NCI-H2196 treated with DMSO at 0.1 percent for 48 hours (cell line): ENCODE measurements around the gene NSD2.
A peak's percentile ranks its signal among the peaks of the same experiment; 100 is the strongest.
"Not testable (repeated sequence)": the region's sequence is repeated elsewhere in the genome, so short reads cannot be mapped to it uniquely, and the experiment has no call there.

Experiments
- DNase-seq: peaks from one replicate; lab custom pipeline; 2025; ENCODE audit not compliant: unreplicated experiment; lab: John Stamatoyannopoulos, UW

The NSD2 gene

DNA sequence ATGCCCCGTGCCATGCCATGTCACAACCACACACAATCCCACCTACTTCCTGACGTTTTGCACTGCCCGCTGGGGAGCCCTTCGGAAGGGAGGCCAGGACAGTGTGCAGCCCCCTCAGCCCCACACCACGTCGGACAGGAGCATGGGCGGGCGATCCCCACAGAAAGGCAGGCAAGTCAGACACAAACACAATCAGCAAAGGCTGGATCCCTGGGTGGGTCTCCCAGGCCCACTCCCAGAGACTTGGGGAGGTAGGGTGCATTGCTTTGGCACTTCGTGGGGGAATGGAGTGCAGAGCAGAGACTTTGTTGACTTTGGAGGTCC, 29.3 kb upstream of the NSD2 start:
- no peak for DNase-seq

GRCh38 chr4:1842339-1842895, 28.8 kb upstream of the NSD2 start:
- no peak for DNase-seq

- no peak for DNase-seq
These were observed 28.2 kb upstream of the NSD2 start for GRCh38 chr4:1842993-1843448.

DNA sequence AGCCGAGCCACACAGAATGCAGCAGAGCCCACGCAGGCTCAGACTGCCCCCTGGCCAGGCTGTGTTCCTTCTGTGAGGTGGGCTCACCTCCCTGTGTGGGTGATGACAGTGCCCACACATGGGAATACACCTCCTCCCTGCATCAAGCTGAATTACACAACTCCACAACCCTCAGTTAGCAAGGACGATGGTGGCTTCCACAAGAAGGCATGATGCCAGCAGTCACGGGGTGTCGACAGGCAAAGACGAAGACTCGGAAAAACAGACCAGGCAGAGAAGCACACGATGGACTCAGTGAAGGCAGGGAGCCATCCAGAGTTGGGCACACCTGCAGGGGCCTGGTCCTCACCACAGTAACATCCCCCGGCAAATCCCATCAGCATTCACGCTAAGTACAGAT, 27.3 kb upstream of the NSD2 start:
- DNase-seq, result no peak

GRCh38 chr4:1844618-1845017, 26.6 kb upstream of the NSD2 start:
- not testable (repeated sequence) for DNase-seq

GRCh38 chr4:1846580-1846979, 24.6 kb upstream of the NSD2 start:
- DNase-seq, result no peak

DNA sequence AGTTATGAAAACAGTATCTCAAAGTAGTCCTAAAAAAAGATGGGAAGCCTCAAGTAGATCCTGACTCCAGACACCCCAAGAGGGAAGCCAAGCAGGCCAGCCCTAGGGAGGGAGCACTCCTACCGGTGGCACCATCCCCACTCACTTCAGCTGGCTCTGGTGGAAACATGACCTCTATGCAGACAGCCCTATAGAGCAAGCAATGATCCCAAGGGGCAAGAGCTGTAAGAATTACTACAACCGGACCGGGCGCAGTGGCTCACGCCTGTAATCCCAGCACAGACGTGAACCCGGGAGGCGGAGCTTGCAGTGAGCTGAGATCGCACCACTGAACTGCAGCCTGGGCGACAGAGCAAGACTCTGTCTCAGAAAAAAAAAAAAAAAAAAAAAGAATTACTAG, 20.9 kb upstream of the NSD2 start:
- DNase-seq, result no peak

GRCh38 chr4:1851160-1851559, 20.0 kb upstream of the NSD2 start:
- no peak for DNase-seq

DNA sequence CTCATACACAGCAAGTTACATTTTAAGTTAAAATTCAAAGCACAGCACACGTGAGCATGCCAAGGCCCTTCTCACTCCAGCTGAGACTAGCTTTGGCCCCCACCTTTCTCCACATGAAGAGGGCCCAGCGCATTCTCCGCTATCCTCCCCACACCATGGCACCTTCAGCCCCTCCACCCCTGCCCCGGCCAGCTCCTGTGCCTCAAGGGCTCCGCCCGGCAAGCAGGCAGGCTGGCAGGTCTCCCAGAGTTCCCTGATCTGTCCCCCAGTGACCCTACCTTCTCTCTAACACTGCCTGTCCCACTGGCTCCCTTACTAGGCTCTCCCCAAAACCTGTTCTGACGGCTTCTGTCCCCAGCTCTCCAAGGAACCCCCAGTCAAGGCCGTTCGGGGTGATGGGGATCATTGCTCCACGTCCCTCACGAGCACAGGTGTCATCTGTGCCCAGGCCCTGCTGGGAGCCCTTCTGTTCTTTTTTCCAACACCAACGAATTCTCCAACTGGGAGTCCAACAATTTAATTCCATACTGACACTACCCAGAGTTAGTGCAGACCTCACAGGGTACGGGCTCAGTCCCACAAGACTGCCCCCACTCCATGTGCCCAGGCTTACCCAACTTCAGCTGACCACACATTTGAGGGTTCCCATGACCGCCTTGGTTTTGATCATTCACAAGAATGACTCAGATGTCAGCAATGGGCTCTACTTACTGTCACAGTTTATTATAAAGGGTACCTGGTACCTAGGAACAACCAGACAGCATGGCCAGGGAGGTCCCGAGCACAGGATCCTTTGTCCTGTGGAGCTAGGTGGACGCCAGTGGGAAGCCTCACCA, 19.4 kb upstream of the NSD2 start:
- DNase-seq, result no peak

DNA sequence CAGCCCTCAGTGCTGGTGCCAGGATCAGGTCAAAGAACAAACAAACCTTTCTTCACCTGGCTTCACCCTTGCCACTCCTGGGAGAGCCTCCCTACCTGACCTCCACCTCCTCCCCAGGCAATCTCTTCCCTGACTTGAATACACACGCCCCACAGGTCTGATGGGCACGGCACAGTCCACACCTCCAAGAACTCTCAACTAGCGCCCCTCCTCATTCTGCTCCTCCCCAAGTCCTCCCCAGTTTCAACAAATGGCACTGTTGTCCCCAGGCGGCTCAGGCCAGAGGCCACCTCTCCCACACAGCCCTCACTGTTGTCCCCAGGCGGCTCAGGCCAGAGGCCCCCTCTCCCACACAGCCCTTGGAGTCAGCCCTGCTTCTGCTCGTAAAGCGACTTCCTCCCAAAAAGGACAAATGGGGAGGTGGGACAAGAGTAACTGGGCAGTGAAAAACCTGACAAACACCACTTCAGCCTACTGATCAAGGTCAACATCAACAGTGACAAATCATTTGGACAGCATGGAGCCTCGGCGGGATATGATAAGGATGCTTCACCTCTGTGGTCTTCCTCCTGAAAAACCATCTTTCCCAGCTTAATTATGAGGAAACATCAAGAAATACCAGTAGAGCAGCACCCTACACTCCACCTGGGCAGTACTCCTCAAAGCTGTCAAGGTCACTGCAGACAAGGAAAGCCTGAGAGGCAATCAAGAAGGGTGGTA, 18.1 kb upstream of the NSD2 start:
- no peak for DNase-seq

DNA sequence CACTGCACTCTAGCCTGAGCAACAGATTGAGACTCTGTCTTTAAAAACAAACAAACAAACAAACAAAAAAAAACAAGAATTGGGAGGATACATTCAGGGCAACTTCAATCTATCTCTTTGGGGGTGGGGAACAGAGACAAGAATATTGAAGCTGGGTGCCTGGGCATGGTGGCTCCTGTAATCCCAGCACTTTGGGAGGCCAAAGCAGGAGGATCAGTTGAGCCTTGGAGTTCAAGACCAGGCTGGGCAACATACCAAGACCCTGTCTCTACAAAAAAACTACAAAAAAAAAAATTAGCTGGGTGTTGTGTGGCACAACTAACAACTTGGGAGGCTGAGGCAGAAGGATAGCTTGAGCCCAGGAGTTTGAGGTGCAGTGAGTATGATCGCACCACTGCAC, 16.4 kb upstream of the NSD2 start:
- DNase-seq, result no peak

DNA sequence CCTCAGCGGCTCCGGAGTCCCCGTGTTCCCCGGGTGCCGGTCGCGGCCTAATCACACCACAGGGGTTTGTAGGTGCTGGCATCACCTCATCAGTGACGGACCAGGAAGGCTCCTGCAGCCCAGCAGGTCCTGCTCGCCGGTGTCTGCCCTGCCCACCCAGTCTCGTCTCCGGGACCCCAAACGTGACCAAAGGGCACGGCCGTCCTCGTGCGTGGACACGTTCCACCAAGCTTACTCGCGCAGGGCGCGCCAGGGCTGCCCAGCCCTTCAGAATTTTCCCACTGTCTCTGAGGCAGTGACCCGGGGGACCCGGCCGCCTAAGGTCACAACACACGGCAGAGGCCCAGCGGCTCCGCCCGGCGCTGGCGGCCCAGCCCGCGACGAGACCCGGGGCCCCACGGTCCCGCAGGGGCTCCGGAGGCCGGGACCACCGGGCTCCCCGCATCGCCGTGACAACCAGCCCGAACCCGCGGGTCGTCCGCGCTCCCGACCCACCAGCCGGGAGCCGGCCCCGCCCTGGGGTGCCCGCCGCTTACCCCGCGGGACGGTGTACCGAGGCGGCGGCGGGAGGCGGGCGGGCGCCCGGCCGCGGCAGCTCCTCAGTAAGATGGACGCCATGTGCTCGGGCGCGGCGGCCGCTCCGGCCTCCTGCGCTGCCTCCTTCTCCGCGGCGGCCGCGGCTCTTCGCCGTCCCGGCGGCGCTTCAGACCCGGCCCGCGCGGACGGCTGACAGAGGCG, 15.7 kb upstream of the NSD2 start:
- no peak for DNase-seq

- DNase-seq, result peak; percentile 85
These were observed 14.9 kb upstream of the NSD2 start, which contains the start of gene LETM1 for GRCh38 chr4:1856071-1856942. Gene LETM1, minus strand, starts transcription at chr4:1856156. Its CDS starts 206 bp downstream, at chr4:1855950.

DNA sequence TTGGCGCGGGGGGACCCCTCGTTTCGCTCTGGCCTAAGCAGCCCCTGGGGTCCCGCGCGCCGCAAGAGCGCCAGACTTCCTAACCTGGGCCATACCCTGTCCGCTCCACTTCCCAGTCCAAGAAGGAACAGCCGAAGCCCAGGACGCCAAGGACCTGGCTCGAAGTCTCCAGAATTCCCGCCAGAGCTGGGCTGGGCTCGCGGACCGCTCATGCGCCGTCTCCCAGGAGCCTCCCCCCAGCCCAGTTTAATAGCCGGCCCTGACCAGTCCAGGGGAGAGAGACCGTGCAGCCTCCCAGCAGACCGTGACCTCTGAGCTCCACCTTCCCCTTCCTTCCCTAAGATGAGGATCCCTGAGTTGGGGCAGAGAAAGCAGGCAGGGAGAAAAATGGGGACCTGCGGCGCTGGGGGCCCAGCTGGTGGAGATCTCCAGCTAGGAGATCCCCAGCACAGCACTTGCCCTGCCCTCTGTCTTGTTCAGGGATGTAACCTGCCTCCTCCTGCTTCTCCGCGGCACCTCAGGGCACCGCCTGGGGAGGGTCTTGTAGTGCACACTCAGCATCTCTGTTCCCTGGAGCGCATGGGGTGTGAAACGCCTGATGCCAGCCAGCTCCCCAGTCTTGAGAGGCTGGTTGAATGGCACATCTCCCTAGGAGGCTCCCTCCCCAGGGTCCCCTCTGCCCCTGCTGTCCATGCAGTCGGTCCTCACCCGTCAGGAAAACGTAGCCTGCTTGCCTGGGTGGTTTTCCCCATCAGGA, 14.1 kb upstream of the NSD2 start:
- no peak for DNase-seq

GRCh38 chr4:1857931-1858330, 13.3 kb upstream of the NSD2 start:
- no peak for DNase-seq

DNA sequence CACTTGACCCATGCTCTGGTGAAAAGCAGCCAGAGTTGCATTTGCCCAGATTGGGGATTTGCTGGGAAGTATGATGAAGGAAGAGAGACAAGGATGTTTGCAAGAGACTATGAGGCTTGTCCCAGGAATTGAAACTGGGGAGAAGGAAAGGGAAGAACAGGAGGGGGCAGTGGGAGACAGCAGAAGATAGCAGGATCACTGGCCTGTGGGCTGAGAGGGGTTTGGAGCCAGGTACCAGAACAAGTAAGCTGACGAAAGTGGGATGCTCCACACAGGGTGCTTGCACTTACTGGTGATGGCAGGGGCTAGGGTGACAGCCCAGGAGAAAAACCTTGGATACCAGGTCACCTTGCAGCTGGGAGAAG, 11.8 kb upstream of the NSD2 start:
- DNase-seq, result no peak

GRCh38 chr4:1862055-1862911, 8.9 kb upstream of the NSD2 start:
- no peak for DNase-seq

DNA sequence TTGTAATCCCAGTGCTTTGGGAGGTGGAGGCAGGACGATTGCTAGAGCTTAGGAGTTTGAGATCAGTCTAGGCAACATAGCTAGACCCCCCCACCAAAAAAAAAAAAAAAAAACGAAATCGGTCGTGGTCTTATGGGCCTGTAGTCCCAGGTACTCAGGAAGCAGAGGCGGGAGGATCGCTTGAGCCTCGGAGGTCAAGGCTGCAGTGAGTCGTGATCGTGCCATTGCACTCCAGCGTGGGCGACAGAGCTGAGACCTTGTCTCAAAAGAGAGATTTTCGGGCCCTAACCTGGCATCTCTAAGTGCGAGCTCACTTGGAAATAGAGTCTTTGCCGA, 8.3 kb upstream of the NSD2 start:
- no peak for DNase-seq
